Gastrocnemius medialis (tissue), 4 donors: ENCODE data around the gene CORO2B.

Experiments used
- CTCF ChIP-seq, 5 experiments: fragments of 450-650 bp in 3 of 5; fragments of 200-600 bp in 2 of 5; sonication (generic) in 2 of 5; IDR thresholded peaks in 4 of 5; conservative IDR thresholded peaks in 1 of 5; 1 replicate in 4 of 5; 2 replicates in 1 of 5; pipeline ENCODE4 v1.5.1; 2016 to 2019; ENCODE audit warnings: antibody characterized with exemption in 5 of 5, mild to moderate bottlenecking in 3 of 5, moderate library complexity in 3 of 5
- POLR2A ChIP-seq, 2 donors: fragments of 450-650 bp; IDR thresholded peaks; one replicate each; pipeline ENCODE4 v1.6.1; 2017; ENCODE audit warnings: antibody characterized with exemption in 2 of 2, mild to moderate bottlenecking in 2 of 2, moderate library complexity in 2 of 2

GRCh38 chr15:68719051-68719450 lies 140.3 kb downstream of the CORO2B start:
- no peak for TF ChIP-seq CTCF (IDR thresholded peaks at IDR 0.05 in 4 of 5, conservative IDR thresholded peaks at IDR 0.05 in 1 of 5)
- TF ChIP-seq POLR2A (IDR thresholded peaks at IDR 0.05): no peak
